ENCODE measurements around the gene PLCL2. TPM values are rescaled to one million over a fixed set of nuclear protein-coding genes. Genes with fewer than 3 reads are reported as not detected.

The PLCL2 gene
- total and polyA plus RNA-seq, 5 experiments from 2014 or later, result 57.7 to 86.3 (median 84.4) TPM

DNA sequence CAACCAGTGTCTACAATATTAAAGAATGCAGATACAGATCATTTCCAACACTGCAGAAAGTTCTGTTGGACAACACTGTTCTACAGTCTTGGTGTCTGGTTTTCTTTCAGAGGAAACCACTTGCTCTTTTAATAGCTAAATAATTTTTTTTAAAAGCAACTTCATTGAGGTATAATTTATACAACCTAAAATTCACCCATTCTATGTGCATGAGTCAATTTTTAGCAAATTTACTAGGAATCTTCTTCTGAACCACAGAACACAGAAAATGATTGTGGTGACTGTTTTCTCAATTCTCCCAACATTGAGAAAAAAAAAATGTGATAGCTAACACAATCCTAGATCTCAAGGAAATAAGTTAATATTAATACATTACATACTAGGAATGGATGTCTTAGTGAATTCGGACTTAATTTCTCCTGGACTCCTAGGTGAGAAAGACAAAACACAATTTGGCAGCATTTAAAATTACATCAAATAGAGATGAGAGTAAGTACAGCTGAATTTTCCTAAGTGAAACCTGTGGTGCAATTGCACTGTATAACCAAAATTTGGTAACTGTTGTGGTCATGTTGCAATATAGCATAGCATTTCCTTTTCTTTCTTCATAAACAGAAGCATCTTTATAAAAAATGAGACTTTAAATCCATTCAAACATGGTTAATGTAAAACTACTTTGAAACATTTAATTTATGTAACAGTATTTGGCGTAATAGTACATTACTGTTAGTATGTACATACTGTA lies 15.3 kb upstream of the PLCL2 start:
- Mint-ChIP-seq H3K27me3 (peaks cover 0 to 14% (median 3%) of the 10 kb centered on the region in 5 donors), H3K27ac (no peak overlapping the region)
- POLR2A ChIA-PET, result no interaction called here

DNA sequence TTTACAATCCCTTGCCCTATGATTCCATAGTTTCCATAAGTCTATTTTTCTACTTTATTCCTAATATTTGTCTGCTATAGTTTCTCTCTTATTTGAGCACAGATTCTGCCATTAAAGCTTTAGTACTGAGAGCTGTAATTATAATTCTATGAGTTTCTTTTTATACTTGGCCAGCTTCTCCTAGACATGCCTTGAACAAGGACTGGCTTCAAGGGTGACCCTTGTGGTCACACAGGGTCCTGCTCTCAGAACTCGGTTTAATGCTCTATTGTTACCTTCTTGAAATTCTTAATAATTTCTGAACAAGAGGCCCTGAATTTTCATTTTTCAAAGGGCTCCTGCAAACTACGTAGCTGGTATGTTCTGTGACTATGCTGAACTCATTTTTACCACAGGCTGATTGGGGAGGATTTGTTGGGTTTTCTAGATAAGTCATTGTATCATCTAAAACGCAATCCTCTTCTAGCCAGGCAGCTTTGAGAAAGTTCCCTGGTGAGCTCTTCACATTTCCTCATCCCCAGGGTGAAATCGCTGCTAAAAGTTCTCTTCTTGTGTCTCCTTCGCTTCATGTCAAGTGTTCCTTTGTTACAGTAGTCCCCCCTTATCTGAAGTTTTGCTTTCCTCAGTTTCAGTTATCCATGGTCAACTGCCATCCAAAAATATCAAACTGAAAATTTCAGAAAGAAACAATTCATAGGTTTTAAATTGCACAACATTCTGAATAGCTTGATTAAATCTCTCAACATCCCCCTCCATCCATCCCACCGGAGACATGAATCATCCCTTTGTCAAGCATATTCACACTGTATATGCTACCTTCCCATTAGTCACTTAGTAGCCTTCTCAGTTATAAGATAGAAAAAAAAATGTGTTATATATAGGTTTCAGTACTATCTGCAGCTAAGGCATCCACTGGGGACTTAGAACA lies 12.6 kb upstream of the PLCL2 start:
- no peaks in the 10 kb centered on the region for H3K9me3 Mint-ChIP-seq
- POLR2A ChIA-PET, result interaction anchor here (0.7 to 3.9 kb wide), 4 partner anchors 12 to 150 kb away, joined by 3 to 13 read pairs (median 3); partner anchors contain the start of gene PLCL2
- DNase-seq, result no peak
- H3K4me3 Mint-ChIP-seq, result no peak overlapping the region
- ATAC-seq, result no peak
- peak overlapping the region in 1 of 10 donors; percentile 15 for H3K27ac Mint-ChIP-seq
- H3K27me3 Mint-ChIP-seq, result peaks cover 0 to 14% (median 3%) of the 10 kb centered on the region in 5 donors
- peaks cover 2 to 8% (median 5%) of the 10 kb centered on the region in 4 donors for H3K4me1 Mint-ChIP-seq
- no peaks in the 10 kb centered on the region for H3K36me3 Mint-ChIP-seq

More for the DNA sequence above, 15.3 kb upstream of the PLCL2 start:
- no peaks in the 10 kb centered on the region for H3K9me3 Mint-ChIP-seq
- H3K4me3 Mint-ChIP-seq, result no peak overlapping the region
- peaks cover 11 to 14% (median 12%) of the 10 kb centered on the region in 4 donors for H3K4me1 Mint-ChIP-seq
- no peak for ATAC-seq
- no peaks in the 10 kb centered on the region for H3K36me3 Mint-ChIP-seq
- no peak for DNase-seq

DNA sequence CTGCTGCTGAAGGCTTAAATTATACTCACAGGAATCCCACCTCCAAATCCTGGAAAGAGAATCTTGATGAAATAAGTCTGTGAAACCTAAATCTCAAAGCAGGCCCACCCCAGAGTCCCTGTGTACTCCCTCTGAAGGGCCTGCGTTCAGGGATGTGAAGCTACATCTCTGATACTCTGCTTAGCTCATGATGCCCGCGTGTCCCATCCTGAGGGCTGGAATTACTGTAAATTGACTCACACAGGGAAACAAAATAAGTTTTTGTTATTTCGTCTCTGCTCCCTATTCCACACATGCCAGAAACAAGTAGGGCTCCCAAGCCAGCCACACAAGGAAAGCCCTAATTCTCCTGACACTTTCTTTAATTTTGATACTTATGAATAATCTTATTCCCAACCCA lies 10.9 kb upstream of the PLCL2 start:
- peaks cover 0 to 14% (median 3%) of the 10 kb centered on the region in 5 donors for H3K27me3 Mint-ChIP-seq
- DNase-seq (no peak), ATAC-seq (no peak)
- H3K4me3 Mint-ChIP-seq, result no peak overlapping the region
- peaks cover 2 to 7% (median 5%) of the 10 kb centered on the region in 4 donors for H3K4me1 Mint-ChIP-seq
- no peaks in the 10 kb centered on the region for H3K9me3 Mint-ChIP-seq
- no peak overlapping the region for H3K27ac Mint-ChIP-seq
- no peaks in the 10 kb centered on the region for H3K36me3 Mint-ChIP-seq
- POLR2A ChIA-PET, result interaction anchor here (3.9 kb wide), 1 partner anchor 10 kb away, joined by 13 read pairs; the partner anchor contains the start of gene PLCL2

DNA sequence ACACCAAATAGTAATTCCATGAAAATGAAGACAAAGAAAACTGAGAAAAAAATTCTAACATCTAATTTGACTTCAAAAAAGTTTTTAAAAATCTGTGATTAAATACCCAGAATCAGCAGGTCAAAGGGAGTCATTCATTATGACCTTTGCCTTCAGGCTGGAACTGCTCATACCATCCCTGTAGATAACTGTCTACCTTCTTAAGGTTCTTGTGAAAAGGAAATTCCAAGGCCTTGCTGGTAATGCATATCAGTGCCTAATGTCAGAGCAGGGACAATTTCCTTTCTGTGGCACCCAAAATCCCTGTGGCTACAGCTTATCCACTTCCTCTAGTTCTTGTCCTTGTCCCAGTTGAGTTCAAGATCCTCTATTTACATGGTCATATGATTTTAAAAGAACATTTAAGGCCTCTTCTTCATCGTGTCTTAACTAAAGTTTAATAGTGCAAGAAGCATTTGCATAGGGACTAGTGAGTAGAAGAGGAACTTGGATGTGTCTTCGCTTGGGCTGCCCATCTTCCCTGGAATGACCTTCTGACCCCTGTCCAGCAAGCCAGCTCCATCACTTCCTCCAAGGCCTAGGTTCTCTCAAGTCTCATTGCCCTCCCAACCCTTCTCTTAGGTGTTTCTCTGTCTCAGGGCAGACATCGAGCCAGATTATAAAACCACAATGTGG lies 8.7 kb upstream of the PLCL2 start:
- peaks cover 2 to 9% (median 6%) of the 10 kb centered on the region in 4 donors for H3K4me1 Mint-ChIP-seq
- POLR2A ChIA-PET, result interaction anchor here (1.1 kb wide), 1 partner anchor 9 kb away, joined by 7 read pairs; the partner anchor contains the start of gene PLCL2
- H3K9me3 Mint-ChIP-seq, result no peaks in the 10 kb centered on the region
- peaks cover 0 to 14% (median 3%) of the 10 kb centered on the region in 5 donors for H3K27me3 Mint-ChIP-seq
- DNase-seq (no peak), ATAC-seq (no peak)
- H3K27ac Mint-ChIP-seq, result peak overlapping the region in 1 of 10 donors; percentile 14
- H3K36me3 Mint-ChIP-seq, result no peaks in the 10 kb centered on the region
- H3K4me3 Mint-ChIP-seq, result no peak overlapping the region

DNA sequence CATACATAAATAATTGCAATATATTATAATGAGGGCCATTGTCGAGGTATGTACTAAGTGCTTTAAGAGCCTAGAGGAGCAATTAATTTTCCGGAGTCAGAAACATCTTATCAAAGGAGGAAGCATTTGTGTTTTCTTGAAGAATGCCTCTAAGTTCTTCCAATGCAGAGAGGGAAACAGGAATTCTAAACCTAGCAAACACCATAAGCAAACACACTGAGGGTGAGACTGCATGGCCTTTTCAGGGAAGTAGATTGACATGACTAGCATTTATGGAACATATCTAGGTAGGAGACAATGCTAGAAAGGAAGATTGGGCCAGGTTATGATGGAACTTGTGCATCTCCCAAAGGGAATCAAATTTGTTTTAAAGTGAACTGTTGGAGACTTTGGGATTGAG lies 7.2 kb upstream of the PLCL2 start:
- DNase-seq, result no peak
- Mint-ChIP-seq H3K27ac (no peak overlapping the region), H3K9me3 (no peaks in the 10 kb centered on the region), H3K36me3 (no peaks in the 10 kb centered on the region), H3K27me3 (peaks cover 0 to 8% (median under 1%) of the 10 kb centered on the region in 5 donors), H3K4me1 (peaks cover 2 to 9% (median 6%) of the 10 kb centered on the region in 4 donors), H3K4me3 (no peak overlapping the region)
- ATAC-seq, result no peak
- POLR2A ChIA-PET, result no interaction called here

DNA sequence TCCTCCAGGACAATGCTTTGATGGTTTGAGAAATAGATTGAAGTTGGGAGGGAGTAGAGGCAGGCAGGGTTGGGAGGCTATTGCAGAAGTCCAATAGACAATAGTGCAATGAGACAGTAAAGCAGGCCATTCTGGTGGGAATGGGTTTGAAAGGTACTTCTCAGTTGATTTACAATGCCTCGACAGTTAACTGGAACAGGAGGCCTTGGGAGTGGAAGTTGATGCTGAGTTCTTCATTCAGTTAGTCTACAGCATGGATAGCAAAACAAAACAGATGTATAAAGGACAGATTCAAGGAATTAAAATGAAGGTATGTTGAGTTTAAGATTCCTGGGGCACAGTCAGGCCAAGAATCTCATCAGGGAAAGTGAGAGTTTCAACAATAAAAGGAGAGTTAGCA lies 6.8 kb upstream of the PLCL2 start:
- ATAC-seq, result no peak
- Mint-ChIP-seq H3K27ac (no peak overlapping the region), H3K4me3 (no peak overlapping the region), H3K27me3 (peaks cover 0 to 4% (median 0%) of the 10 kb centered on the region in 5 donors), H3K4me1 (peaks cover 2 to 11% (median 9%) of the 10 kb centered on the region in 4 donors), H3K36me3 (no peaks in the 10 kb centered on the region), H3K9me3 (no peaks in the 10 kb centered on the region)
- DNase-seq, result no peak
- POLR2A ChIA-PET, result no interaction called here

DNA sequence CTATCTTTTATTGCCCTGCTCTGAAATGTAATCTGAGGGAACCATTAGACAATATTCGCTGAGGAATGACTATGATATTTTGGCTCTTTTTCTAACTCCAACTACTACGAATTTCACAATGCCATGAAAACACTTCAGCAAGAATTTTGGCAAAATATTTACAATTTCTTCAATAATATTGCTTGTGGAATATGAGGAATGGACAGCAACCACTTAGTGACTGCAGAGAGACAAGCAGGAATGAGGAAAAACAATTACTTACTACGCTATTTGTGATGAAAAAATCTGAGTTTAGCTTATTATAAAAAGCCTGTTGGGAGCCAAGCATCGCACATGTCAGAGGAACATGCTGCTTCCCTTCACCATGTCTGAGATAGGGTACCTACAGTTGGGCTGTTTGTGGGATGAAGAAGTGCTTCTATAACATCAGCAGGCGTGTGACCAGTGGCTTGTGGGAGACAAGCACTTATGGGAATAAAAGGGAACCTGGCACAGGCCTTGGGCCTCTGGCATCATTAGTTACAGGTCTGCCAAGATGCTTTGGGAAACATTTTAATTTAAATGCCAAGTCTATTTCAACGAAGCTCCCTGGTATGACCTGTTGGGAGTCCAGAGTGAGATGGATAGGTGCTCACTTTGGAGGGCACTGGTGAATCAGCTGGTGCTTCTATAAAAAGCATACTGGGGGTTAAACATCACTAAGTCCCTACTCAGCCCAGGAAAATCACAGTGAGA lies 2.7 kb upstream of the PLCL2 start:
- no peak for ATAC-seq
- no peak for DNase-seq
- H3K4me3 Mint-ChIP-seq, result peak overlapping the region in 5 of 10 donors; percentile 68 to 85 (median 80)
- no peaks in the 10 kb centered on the region for H3K36me3 Mint-ChIP-seq
- H3K9me3 Mint-ChIP-seq, result no peaks in the 10 kb centered on the region
- H3K27me3 Mint-ChIP-seq, result no peaks in the 10 kb centered on the region
- H3K27ac Mint-ChIP-seq, result peak overlapping the region in 6 of 10 donors; percentile 1 to 91 (median 53)
- POLR2A ChIA-PET, result no interaction called here
- H3K4me1 Mint-ChIP-seq, result peaks cover 14 to 23% (median 17%) of the 10 kb centered on the region in 4 donors

DNA sequence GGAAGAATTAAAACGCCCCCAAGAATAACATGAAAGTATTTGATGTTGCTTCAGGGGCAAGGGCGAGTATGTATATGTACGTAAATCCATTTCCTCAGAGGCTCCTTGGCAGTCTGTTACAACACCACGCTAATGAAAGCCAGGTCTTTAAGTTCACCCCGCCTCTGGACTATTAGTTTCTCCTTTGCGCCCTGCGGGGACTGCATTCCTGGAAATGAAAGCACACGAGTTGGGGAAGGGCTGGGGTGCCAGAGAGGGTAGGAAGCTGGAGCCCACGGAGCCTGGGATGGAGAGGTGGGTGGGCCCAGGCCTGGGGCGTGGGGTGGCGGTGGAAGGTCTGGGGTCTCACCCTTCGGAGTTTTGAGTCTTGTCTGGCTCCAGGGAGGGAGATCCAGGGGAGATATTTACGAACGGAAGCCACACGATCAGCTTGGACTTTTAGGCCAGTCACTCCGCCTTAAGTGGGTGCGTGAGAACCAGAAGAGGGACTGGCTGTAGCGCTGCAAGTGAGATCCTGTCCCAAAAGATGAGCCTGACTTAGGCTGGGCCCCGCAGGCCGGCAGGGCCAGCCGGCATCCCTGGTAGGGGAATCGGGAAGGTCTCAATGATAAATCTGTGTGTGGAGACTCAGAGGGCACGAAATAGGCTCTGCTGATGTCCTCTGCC lies 1.6 kb upstream of the PLCL2 start:
- Mint-ChIP-seq H3K9me3 (no peaks in the 10 kb centered on the region), H3K27ac (peak overlapping the region in 9 of 10 donors; percentile 56 to 91 (median 84)), H3K4me3 (peak overlapping the region; percentile 73 to 99 (median 80)), H3K27me3 (no peaks in the 10 kb centered on the region), H3K4me1 (peaks cover 23 to 34% (median 27%) of the 10 kb centered on the region in 4 donors), H3K36me3 (no peaks in the 10 kb centered on the region)
- ATAC-seq, result no peak
- no peak for DNase-seq
- POLR2A ChIA-PET, result interaction anchor here (1.5 to 2.9 kb wide), 5 partner anchors 11 to 41 kb away, joined by 5 to 43 read pairs (median 12); no protein-coding TSS in a partner anchor

DNA sequence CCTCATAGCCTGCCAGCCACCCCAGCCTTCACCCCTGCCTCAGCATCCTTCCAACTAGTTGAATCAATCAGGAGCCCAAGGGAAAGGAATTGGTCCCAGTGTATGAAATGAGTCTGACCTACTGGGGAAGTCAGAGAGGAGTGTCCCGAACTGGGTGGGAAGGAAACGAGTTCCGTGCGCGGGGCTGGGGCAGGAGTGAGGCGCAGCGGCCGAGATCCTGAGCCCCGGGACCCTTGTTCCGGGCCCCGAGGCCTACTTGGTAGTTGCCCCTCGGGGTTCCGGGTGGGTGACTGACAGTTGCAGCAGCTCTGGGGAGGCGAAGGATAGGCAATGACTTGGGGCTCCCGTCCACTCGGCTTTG lies 1.1 kb upstream of the PLCL2 start:
- H3K27ac Mint-ChIP-seq, result peak overlapping the region; percentile 75 to 91 (median 83)
- H3K4me1 Mint-ChIP-seq, result peaks cover 25 to 40% (median 31%) of the 10 kb centered on the region in 4 donors
- no peak for ATAC-seq
- H3K27me3 Mint-ChIP-seq, result no peaks in the 10 kb centered on the region
- H3K9me3 Mint-ChIP-seq, result no peaks in the 10 kb centered on the region
- no peak for DNase-seq
- no peaks in the 10 kb centered on the region for H3K36me3 Mint-ChIP-seq
- H3K4me3 Mint-ChIP-seq, result peak overlapping the region; percentile 73 to 99 (median 80)
- POLR2A ChIA-PET, result interaction anchor here (0.6 to 2.9 kb wide), 11 partner anchors 10 to 139 kb away, joined by 3 to 43 read pairs (median 5); no protein-coding TSS in a partner anchor

DNA sequence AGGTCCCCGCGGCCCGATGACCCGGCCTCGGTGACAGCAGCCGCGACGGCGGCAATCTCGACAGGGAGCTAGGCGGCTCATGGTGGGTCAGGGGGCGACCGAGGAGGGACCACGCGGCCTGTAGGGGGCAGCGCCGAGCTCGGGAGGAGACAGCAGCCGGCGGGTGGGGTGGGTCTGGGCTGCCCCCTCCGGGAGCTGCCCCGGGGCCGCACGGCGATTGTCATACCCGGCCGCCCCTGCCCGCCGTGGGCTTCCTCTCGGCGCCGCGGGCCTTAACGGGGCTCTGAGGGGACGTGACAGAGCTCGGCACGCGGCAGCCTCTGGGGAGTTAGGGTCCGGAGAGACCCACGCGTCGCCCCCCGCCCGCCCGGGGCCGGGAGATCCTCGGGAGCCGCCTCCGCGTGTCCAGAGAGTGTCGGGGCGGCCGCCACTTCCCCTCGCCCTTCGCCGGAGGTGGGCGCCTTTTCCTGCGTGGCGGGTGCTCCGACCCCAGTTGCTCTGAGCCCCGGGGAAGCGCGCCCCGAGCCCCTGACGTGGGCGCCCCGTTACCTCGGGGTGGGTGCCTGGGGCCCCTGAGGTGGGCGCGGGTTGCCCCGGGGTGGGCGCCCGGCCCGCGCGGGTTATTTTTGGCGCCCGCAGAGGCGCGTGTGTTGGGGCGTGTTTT lies 539 bp upstream of the PLCL2 start:
- no peaks in the 10 kb centered on the region for H3K36me3 Mint-ChIP-seq

More for the DNA sequence above, 539 bp upstream of the PLCL2 start:
- peak; percentile 57 to 84 (median 70) for DNase-seq
- peak; percentile 35 to 49 for ATAC-seq
- no peaks in the 10 kb centered on the region for H3K27me3 Mint-ChIP-seq
- H3K9me3 Mint-ChIP-seq, result no peaks in the 10 kb centered on the region
- peak overlapping the region; percentile 93 to 99 (median 96) for H3K27ac Mint-ChIP-seq
- POLR2A ChIA-PET, result interaction anchor here (0.6 to 3.1 kb wide), 24 partner anchors 8 to 1540 kb away, joined by 3 to 43 read pairs (median 5); partner anchors contain the start of gene TBC1D5
- H3K4me1 Mint-ChIP-seq, result peaks cover 27 to 45% (median 36%) of the 10 kb centered on the region in 4 donors
- H3K4me3 Mint-ChIP-seq, result peak overlapping the region; percentile 84 to 99 (median 96)
